NCI-H2081 treated with DMSO at 0.1 percent for 48 hours (cell line): ENCODE measurements around the gene LHFPL6.

Source experiments
- DNase-seq: peaks from one replicate; lab custom pipeline; 2025; lab: John Stamatoyannopoulos, UW

Gene LHFPL6

GRCh38 chr13:39410964-39411363 lies 192.0 kb downstream of the LHFPL6 start:
- DNase-seq = no peak

- no peak for DNase-seq
These were observed 192.7 kb downstream of the LHFPL6 start for GRCh38 chr13:39410096-39410901.

GRCh38 chr13:39408512-39408911 lies 194.5 kb downstream of the LHFPL6 start:
- no peak for DNase-seq

- no peak for DNase-seq
These were observed 195.2 kb downstream of the LHFPL6 start for GRCh38 chr13:39407786-39408185.

- DNase-seq = no peak
These were observed 195.9 kb downstream of the LHFPL6 start for GRCh38 chr13:39407138-39407537.

- no peak for DNase-seq
These were observed 196.3 kb downstream of the LHFPL6 start for GRCh38 chr13:39406688-39407087.

- no peak for DNase-seq
These were observed 197.3 kb downstream of the LHFPL6 start for GRCh38 chr13:39405596-39406205.

GRCh38 chr13:39405107-39405506 lies 197.9 kb downstream of the LHFPL6 start:
- DNase-seq = no peak

GRCh38 chr13:39403106-39403505 lies 199.9 kb downstream of the LHFPL6 start:
- DNase-seq = no peak

- DNase-seq = no peak
These were observed 200.6 kb downstream of the LHFPL6 start for GRCh38 chr13:39402221-39402970.

- DNase-seq = no peak
These were observed 201.2 kb downstream of the LHFPL6 start for GRCh38 chr13:39401756-39402155.

- DNase-seq = no peak
These were observed 201.8 kb downstream of the LHFPL6 start for GRCh38 chr13:39401046-39401705.

GRCh38 chr13:39399102-39399501 lies 203.9 kb downstream of the LHFPL6 start:
- no peak for DNase-seq

GRCh38 chr13:39397896-39398265 lies 205.1 kb downstream of the LHFPL6 start:
- no peak for DNase-seq

GRCh38 chr13:39397226-39397895 lies 205.6 kb downstream of the LHFPL6 start:
- DNase-seq = no peak

- DNase-seq = no peak
These were observed 208.0 kb downstream of the LHFPL6 start for GRCh38 chr13:39394796-39395678.

- no peak for DNase-seq
These were observed 211.2 kb downstream of the LHFPL6 start for GRCh38 chr13:39391761-39392160.

- no peak for DNase-seq
These were observed 214.0 kb downstream of the LHFPL6 start for GRCh38 chr13:39389013-39389412.

- no peak for DNase-seq
These were observed 217.3 kb downstream of the LHFPL6 start for GRCh38 chr13:39385621-39386231.

- DNase-seq = no peak
These were observed 217.8 kb downstream of the LHFPL6 start for GRCh38 chr13:39385154-39385553.
